ENCODE measurements around the gene CNDP2.

CNDP2 gene

DNA sequence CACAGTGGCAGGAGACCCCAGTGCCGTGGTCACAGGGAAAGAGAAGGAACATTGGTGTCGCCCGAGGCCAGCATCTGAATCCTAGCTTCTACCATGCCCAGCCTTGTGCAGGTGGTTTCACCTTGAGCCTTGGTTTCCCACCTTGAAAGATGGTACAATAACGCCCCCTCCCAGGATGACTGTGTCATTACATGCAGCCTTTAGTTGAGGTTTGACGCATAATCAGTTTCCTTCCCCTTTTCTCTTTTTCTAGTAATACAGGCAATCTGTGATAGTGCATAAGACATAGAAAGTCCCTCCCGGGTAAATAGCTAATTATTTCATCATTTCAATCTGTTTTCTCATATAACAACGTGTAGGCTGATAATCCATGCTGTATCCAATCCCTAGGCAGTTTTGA is 71.7 kb downstream of the CNDP2 start:
- Histone ChIP-seq H4K20me1 (ENCODE audit: low read depth, low read length) (no peaks in the 10 kb centered on the region), H3K9me2 (replicated peaks; ENCODE audit: insufficient read depth, low read length) (no peaks in the 10 kb centered on the region), H3K4me2 (ENCODE audit: low read depth, low read length, poor library complexity, severe bottlenecking) (no peak overlapping the region), H3K36me3 (ENCODE audit: low read length) (no peaks in the 10 kb centered on the region), H3K79me2 (ENCODE audit: insufficient read depth, low read length) (no peaks in the 10 kb centered on the region), H3F3A (ENCODE audit: insufficient read depth) (no peaks in the 10 kb centered on the region), H3K9me3 (ENCODE audit: insufficient read depth, low read length) (peaks cover 5% of the 10 kb centered on the region; the same call in 1 of the 2 replicates), H3K9ac (ENCODE audit: low read length) (no peak overlapping the region), H3K27ac (ENCODE audit: low read depth, low read length) (no peak overlapping the region), H3K27me3 (ENCODE audit: low read length) (no peaks in the 10 kb centered on the region), H2AFZ (ENCODE audit: low read depth, low read length, severe bottlenecking) (no peak overlapping the region), H3K4me3 (ENCODE audit: insufficient read depth, low read length, poor library complexity, severe bottlenecking) (no peak overlapping the region)
- TF ChIP-seq, protein P1, sequence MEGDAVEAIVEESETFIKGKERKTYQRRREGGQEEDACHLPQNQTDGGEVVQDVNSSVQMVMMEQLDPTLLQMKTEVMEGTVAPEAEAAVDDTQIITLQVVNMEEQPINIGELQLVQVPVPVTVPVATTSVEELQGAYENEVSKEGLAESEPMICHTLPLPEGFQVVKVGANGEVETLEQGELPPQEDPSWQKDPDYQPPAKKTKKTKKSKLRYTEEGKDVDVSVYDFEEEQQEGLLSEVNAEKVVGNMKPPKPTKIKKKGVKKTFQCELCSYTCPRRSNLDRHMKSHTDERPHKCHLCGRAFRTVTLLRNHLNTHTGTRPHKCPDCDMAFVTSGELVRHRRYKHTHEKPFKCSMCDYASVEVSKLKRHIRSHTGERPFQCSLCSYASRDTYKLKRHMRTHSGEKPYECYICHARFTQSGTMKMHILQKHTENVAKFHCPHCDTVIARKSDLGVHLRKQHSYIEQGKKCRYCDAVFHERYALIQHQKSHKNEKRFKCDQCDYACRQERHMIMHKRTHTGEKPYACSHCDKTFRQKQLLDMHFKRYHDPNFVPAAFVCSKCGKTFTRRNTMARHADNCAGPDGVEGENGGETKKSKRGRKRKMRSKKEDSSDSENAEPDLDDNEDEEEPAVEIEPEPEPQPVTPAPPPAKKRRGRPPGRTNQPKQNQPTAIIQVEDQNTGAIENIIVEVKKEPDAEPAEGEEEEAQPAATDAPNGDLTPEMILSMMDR (IDR thresholded peaks at IDR 0.05; ENCODE audit: insufficient read depth, low read length, poor library complexity, severe bottlenecking) = no peak
- TF ChIP-seq EZH2phosphoT487 (conservative IDR thresholded peaks at IDR 0.05; ENCODE audit: low read length) = no peak

DNA sequence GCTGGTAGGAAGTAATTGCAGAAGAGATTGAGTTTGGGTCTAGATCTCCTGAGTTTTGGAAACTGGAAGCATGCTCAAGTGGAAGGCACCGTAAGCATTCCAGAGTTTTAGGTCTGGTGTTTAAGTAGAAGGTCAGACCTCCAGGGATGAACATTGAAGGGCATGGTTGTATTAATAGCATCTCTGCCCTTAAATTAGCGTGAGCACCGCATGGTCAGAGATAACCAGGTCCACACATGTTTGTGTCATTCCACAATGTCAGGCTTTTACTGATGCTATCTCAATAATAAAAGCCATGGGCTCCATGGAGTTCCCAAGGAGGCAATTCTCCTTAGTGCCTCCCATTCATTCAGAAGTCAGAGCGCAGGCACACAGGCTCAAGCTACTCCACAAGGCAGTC is 73.2 kb downstream of the CNDP2 start:
- Histone ChIP-seq H3F3A (ENCODE audit: insufficient read depth) (no peaks in the 10 kb centered on the region), H3K4me2 (ENCODE audit: low read depth, low read length, poor library complexity, severe bottlenecking) (no peak overlapping the region), H3K4me3 (ENCODE audit: insufficient read depth, low read length, poor library complexity, severe bottlenecking) (no peak overlapping the region), H3K79me2 (ENCODE audit: insufficient read depth, low read length) (no peaks in the 10 kb centered on the region), H3K36me3 (ENCODE audit: low read length) (no peaks in the 10 kb centered on the region), H3K27ac (ENCODE audit: low read depth, low read length) (no peak overlapping the region), H4K20me1 (ENCODE audit: low read depth, low read length) (no peaks in the 10 kb centered on the region), H3K9ac (ENCODE audit: low read length) (no peak overlapping the region), H3K27me3 (ENCODE audit: low read length) (no peaks in the 10 kb centered on the region), H3K9me3 (ENCODE audit: insufficient read depth, low read length) (peaks cover 5% of the 10 kb centered on the region; the same call in 1 of the 2 replicates), H2AFZ (ENCODE audit: low read depth, low read length, severe bottlenecking) (no peak overlapping the region), H3K9me2 (replicated peaks; ENCODE audit: insufficient read depth, low read length) (no peaks in the 10 kb centered on the region)
- no peak for TF ChIP-seq EZH2phosphoT487 (conservative IDR thresholded peaks at IDR 0.05; ENCODE audit: low read length)
- TF ChIP-seq, protein P1 (IDR thresholded peaks at IDR 0.05; ENCODE audit: insufficient read depth, low read length, poor library complexity, severe bottlenecking) = no peak

DNA sequence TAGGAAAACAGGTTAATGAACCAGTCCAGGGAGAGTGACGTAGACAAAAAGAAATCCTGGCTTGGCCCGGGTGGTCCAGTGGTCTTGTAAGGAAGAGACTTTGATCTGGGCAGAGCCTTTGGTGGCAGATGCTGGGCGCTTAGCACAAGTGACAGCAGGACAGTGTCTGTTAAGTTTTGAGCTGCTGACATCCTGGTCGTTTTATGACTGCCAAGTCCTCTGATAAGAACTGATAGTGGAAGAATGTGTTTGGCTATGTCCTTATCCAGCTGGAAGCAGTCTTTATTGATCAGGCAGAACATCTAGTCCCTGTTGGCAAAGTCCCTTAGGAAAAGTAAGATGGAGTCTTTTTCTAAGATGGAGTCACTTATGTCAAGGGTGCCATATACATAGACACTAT is 74.1 kb downstream of the CNDP2 start:
- Histone ChIP-seq H3K9me2 (replicated peaks; ENCODE audit: insufficient read depth, low read length) (no peaks in the 10 kb centered on the region), H4K20me1 (ENCODE audit: low read depth, low read length) (no peaks in the 10 kb centered on the region), H3K27me3 (ENCODE audit: low read length) (no peaks in the 10 kb centered on the region), H3F3A (ENCODE audit: insufficient read depth) (no peaks in the 10 kb centered on the region), H3K36me3 (ENCODE audit: low read length) (no peaks in the 10 kb centered on the region), H2AFZ (ENCODE audit: low read depth, low read length, severe bottlenecking) (no peak overlapping the region), H3K4me2 (ENCODE audit: low read depth, low read length, poor library complexity, severe bottlenecking) (no peak overlapping the region), H3K4me3 (ENCODE audit: insufficient read depth, low read length, poor library complexity, severe bottlenecking) (no peak overlapping the region), H3K79me2 (ENCODE audit: insufficient read depth, low read length) (no peaks in the 10 kb centered on the region), H3K9ac (ENCODE audit: low read length) (no peak overlapping the region), H3K9me3 (ENCODE audit: insufficient read depth, low read length) (peaks cover 5% of the 10 kb centered on the region; the same call in 1 of the 2 replicates), H3K27ac (ENCODE audit: low read depth, low read length) (no peak overlapping the region)
- no peak for TF ChIP-seq EZH2phosphoT487 (conservative IDR thresholded peaks at IDR 0.05; ENCODE audit: low read length)
- TF ChIP-seq, protein P1 (IDR thresholded peaks at IDR 0.05; ENCODE audit: insufficient read depth, low read length, poor library complexity, severe bottlenecking) = no peak

Measured in SU-DHL-6 (cell line).